MCF 10A (cell line): ENCODE measurements around the gene UNC119. TPM values are rescaled to one million over a fixed set of nuclear protein-coding genes. Genes with fewer than 3 reads are reported as not detected.

ENCODE experiments used
- BruUV-seq: library from RNA; stranded (reverse); fragments of 400-500 nt; replicated peaks from 2 replicates; lab custom pipeline; 2021; lab: Mats Ljungman, UMichigan
- CTCF ChIA-PET: fragments of 300-600 bp; sonication (Branson Sonifier 250); formaldehyde crosslinking; extraction: SDS; loops from one replicate; lab custom pipeline; 2021; ENCODE audit warnings: antibody characterized with exemption, inconsistent platforms; lab: Yijun Ruan, JAX
- POLR2A ChIA-PET: fragments of 300-600, 350-650 bp; sonication (Branson Sonifier 250); formaldehyde crosslinking; extraction: SDS; loops from one replicate; lab custom pipeline; 2020; ENCODE audit warnings: antibody characterized with exemption, inconsistent platforms; lab: Yijun Ruan, JAX
- DNase-seq: peaks from one replicate; pipeline ENCODE4 v3.0.0-alpha.2; 2018; ENCODE audit not compliant: unreplicated experiment
- H3K27ac Mint-ChIP-seq: one replicate; pipeline ENCODE4 v1.8.0; 2022; ENCODE audit warnings: mild to moderate bottlenecking, low read depth, mixed read lengths; ENCODE audit not compliant: unreplicated experiment
- H3K27me3 Mint-ChIP-seq: one replicate; pipeline ENCODE4 v1.8.0; 2022; ENCODE audit warnings: mixed read lengths; ENCODE audit not compliant: insufficient read depth, unreplicated experiment
- H3K36me3 Mint-ChIP-seq: one replicate; pipeline ENCODE4 v1.8.0; 2022; ENCODE audit warnings: mild to moderate bottlenecking, moderate library complexity, mixed read lengths; ENCODE audit not compliant: insufficient read depth, unreplicated experiment
- H3K4me1 Mint-ChIP-seq: one replicate; pipeline ENCODE4 v1.8.0; 2022; ENCODE audit warnings: mixed read lengths; ENCODE audit not compliant: insufficient read depth, unreplicated experiment
- H3K4me3 Mint-ChIP-seq: one replicate; pipeline ENCODE4 v1.8.0; 2022; ENCODE audit warnings: mild to moderate bottlenecking, moderate library complexity, mixed read lengths; ENCODE audit not compliant: unreplicated experiment
- H3K9me3 Mint-ChIP-seq: one replicate; pipeline ENCODE4 v1.8.0; 2022; ENCODE audit warnings: mixed read lengths; ENCODE audit not compliant: unreplicated experiment
- intact Hi-C: fragments of 100-400 bp; cut with micrococcal nuclease; formaldehyde crosslinking; loops from 2 replicates; pipeline ENCODE4 v1.14.1; 2022
- total RNA-seq: library from RNA; stranded (reverse); gene quantifications from 2 replicates; pipeline ENCODE4 v1.2.3, GENCODE V29; 2022
- TF ChIP-seq, protein P1 (sequence below): fragments of 200-600 bp; IDR thresholded peaks from one replicate; pipeline ENCODE4 v1.8.0; 2022; ENCODE audit warnings: antibody characterized with exemption, mild to moderate bottlenecking; ENCODE audit not compliant: unreplicated experiment

Gene UNC119
- total RNA-seq, 1 experiment from 2014 or later, result 12.5 TPM

GRCh38 chr17:28505986-28506665, 46.3 kb downstream of the UNC119 start, which contains the start of gene FOXN1:
TSS of gene FOXN1 (plus strand) at chr17:28506348. CDS start at chr17:28523970, 17,622 bp downstream.
- POLR2A ChIA-PET, result interaction anchor here (0.6 to 1.3 kb wide), 2 partner anchors 27 to 224 kb away, joined by 3 to 4 read pairs; no protein-coding TSS in a partner anchor

GRCh38 chr17:28503420-28503819, 49.0 kb downstream of the UNC119 start:
- Mint-ChIP-seq H3K27me3 (peaks cover 12% of the 10 kb centered on the region), H3K36me3 (no peaks in the 10 kb centered on the region), H3K27ac (no peak overlapping the region), H3K9me3 (no peaks in the 10 kb centered on the region), H3K4me1 (peaks cover 16% of the 10 kb centered on the region), H3K4me3 (no peak overlapping the region)
- CTCF ChIA-PET, result interaction anchor here (0.6 to 5.8 kb wide), 6 partner anchors 8 to 275 kb away, joined by 3 to 42 read pairs (median 4); no protein-coding TSS in a partner anchor
- POLR2A ChIA-PET, result interaction anchor here (0.6 to 1.5 kb wide), 4 partner anchors 22 to 93 kb away, joined by 3 to 7 read pairs (median 3); no protein-coding TSS in a partner anchor
- no peak for DNase-seq
- intact Hi-C loops, result no loop called here
- TF ChIP-seq, protein P1, sequence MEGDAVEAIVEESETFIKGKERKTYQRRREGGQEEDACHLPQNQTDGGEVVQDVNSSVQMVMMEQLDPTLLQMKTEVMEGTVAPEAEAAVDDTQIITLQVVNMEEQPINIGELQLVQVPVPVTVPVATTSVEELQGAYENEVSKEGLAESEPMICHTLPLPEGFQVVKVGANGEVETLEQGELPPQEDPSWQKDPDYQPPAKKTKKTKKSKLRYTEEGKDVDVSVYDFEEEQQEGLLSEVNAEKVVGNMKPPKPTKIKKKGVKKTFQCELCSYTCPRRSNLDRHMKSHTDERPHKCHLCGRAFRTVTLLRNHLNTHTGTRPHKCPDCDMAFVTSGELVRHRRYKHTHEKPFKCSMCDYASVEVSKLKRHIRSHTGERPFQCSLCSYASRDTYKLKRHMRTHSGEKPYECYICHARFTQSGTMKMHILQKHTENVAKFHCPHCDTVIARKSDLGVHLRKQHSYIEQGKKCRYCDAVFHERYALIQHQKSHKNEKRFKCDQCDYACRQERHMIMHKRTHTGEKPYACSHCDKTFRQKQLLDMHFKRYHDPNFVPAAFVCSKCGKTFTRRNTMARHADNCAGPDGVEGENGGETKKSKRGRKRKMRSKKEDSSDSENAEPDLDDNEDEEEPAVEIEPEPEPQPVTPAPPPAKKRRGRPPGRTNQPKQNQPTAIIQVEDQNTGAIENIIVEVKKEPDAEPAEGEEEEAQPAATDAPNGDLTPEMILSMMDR, result no peak
- no TSS peak for BruUV-seq

More at GRCh38 chr17:28505986-28506665, 46.3 kb downstream of the UNC119 start, which contains the start of gene FOXN1:
- CTCF ChIA-PET, result interaction anchor here (0.6 to 2.0 kb wide), 7 partner anchors 9 to 208 kb away, joined by 3 to 9 read pairs (median 4); no protein-coding TSS in a partner anchor
- DNase-seq, result no peak
- TF ChIP-seq, protein P1, result no peak
- H3K27ac Mint-ChIP-seq, result no peak within 1 kb of the TSS
- BruUV-seq, result no TSS peak
- H3K27me3 Mint-ChIP-seq, result peaks cover 26% of the 10 kb centered on the region
- intact Hi-C loops, result no loop called here
- H3K9me3 Mint-ChIP-seq, result no peaks in the 10 kb centered on the region
- H3K4me3 Mint-ChIP-seq, result no peak within 1 kb of the TSS
- peaks cover 19% of the 10 kb centered on the region for H3K4me1 Mint-ChIP-seq
- H3K36me3 Mint-ChIP-seq, result no peaks in the 10 kb centered on the region

DNA sequence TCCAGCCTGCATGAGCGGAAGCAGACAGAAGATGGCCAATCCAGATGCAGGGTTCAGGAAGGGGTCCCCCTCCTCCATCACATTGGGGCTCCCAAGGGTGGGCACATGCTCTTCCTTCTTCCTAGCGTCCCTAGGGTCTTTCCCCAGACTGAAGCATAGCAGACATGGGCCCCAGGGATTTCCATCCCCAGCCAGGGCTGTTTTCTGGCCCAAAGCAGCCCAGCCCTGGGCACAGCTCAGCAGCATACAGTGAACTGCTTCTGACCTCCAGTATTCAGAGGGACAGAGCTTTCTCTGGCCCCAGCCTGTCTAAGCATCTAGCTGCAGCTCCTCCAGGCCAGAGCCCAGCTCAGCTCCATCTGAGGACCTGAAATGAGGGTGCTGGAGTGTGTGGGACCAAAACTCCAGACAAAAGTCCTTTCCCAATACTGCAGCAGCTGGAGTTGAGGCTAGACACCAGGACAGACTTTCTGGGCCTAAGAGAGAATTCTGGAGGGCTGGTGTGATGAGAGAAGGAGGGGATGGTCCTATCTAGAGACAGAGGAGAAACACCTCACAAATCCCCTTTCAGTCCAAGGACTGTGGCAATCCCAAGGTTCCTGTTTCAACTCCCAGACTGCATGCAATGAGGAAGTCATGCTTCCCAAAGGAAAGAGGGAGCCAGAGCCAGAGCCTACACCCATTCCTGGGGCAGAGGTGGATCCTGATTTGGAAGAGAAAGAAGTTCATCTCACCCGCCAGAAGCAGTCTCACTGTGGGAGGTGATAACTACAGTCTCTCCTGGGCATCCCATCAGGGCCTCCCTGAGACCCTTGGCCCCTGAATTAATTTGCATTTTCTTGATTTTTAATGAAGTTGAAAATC, 50.8 kb downstream of the UNC119 start:
- no peak overlapping the region for H3K4me3 Mint-ChIP-seq
- BruUV-seq, result no TSS peak
- H3K27ac Mint-ChIP-seq, result no peak overlapping the region
- ChIA-PET CTCF (interaction anchor here (0.7 to 5.8 kb wide), 3 partner anchors 9 to 108 kb away, joined by 3 to 42 read pairs (median 8); no protein-coding TSS in a partner anchor), POLR2A (no interaction called here)
- peaks cover 12% of the 10 kb centered on the region for H3K27me3 Mint-ChIP-seq
- TF ChIP-seq, protein P1, result no peak
- no peaks in the 10 kb centered on the region for H3K9me3 Mint-ChIP-seq
- H3K36me3 Mint-ChIP-seq, result no peaks in the 10 kb centered on the region
- intact Hi-C loops, result no loop called here
- DNase-seq, result no peak
- H3K4me1 Mint-ChIP-seq, result peaks cover 7% of the 10 kb centered on the region
